ENCODE data around the gene PPARD. TPM values are rescaled to one million over a fixed set of nuclear protein-coding genes. Genes with fewer than 3 reads are reported as not detected.

PPARD gene
- total RNA-seq, 1 donor from 2014 or later = 33.8 TPM

DNA sequence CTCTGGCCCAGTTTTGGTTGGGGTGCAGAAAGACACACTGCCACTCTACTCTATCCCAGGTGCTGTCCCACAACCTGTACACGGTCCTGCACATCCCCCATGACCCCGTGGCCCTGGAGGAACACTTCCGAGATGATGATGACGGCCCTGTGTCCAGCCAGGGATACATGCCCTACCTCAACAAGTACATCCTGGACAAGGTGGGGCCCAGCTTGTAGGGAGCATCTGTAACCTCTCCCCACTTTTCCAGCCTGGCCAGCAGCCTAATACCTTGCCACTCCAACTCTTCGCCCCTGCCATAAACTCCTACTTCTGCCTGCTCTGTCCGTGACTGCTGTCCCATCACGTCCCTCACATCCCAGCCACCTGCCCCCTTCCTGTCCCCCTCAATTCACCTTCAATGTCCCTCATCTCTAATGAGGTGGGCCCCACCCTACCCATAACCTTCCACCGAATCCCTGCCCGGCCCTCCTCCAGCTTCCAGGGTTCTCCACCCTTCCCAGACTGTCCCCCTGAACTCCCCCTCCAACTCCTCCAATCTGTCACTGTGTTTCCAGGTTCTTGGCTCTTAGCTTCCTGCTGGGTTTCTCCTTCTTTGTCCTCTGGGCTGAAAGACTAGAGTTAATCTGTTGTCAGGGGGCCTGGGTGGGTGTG is 32.6 kb upstream of the PPARD start:
- no peak for DNase-seq (ENCODE audit: extremely low spot score, unreplicated experiment)
- H3K4me3 Mint-ChIP-seq (ENCODE audit: unreplicated experiment) = no peak overlapping the region
- TF ChIP-seq, protein P1, sequence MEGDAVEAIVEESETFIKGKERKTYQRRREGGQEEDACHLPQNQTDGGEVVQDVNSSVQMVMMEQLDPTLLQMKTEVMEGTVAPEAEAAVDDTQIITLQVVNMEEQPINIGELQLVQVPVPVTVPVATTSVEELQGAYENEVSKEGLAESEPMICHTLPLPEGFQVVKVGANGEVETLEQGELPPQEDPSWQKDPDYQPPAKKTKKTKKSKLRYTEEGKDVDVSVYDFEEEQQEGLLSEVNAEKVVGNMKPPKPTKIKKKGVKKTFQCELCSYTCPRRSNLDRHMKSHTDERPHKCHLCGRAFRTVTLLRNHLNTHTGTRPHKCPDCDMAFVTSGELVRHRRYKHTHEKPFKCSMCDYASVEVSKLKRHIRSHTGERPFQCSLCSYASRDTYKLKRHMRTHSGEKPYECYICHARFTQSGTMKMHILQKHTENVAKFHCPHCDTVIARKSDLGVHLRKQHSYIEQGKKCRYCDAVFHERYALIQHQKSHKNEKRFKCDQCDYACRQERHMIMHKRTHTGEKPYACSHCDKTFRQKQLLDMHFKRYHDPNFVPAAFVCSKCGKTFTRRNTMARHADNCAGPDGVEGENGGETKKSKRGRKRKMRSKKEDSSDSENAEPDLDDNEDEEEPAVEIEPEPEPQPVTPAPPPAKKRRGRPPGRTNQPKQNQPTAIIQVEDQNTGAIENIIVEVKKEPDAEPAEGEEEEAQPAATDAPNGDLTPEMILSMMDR (IDR thresholded peaks at IDR 0.05) = no peak
- H3K36me3 Mint-ChIP-seq (ENCODE audit: unreplicated experiment) = no peaks in the 10 kb centered on the region
- H3K27me3 Mint-ChIP-seq (ENCODE audit: unreplicated experiment) = peaks cover 20% of the 10 kb centered on the region
- H3K9me3 Mint-ChIP-seq (ENCODE audit: unreplicated experiment) = no peaks in the 10 kb centered on the region
- no peak overlapping the region for H3K27ac Mint-ChIP-seq (ENCODE audit: unreplicated experiment)
- no peaks in the 10 kb centered on the region for H3K4me1 Mint-ChIP-seq (ENCODE audit: unreplicated experiment)

DNA sequence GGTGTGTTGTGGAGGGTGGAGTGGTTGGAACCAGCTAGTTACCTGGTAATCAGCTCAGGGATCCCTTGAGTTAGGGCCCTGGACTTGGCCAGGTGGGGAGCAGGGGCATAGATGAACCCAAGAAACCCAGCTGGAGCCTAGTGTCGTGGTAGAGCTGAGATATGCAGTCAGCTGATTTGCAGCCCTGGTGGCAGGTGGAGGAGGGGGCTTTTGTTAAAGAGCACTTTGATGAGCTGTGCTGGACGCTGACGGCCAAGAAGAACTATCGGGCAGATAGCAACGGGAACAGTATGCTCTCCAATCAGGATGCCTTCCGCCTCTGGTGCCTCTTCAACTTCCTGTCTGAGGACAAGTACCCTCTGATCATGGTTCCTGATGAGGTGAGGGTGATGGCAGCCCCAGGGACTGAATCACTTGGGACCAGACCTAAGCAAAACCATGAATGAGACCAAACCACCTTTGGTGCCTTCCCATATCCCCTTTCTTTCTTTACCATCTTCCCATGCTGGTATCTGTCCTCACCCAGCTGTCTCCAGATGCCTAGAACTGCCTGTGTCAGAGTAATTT is 32.0 kb upstream of the PPARD start:
- TF ChIP-seq, protein P1 (IDR thresholded peaks at IDR 0.05) = no peak
- H3K4me3 Mint-ChIP-seq (ENCODE audit: unreplicated experiment) = no peak overlapping the region
- H3K9me3 Mint-ChIP-seq (ENCODE audit: unreplicated experiment) = no peaks in the 10 kb centered on the region
- H3K36me3 Mint-ChIP-seq (ENCODE audit: unreplicated experiment) = no peaks in the 10 kb centered on the region
- no peak overlapping the region for H3K27ac Mint-ChIP-seq (ENCODE audit: unreplicated experiment)
- H3K4me1 Mint-ChIP-seq (ENCODE audit: unreplicated experiment) = no peaks in the 10 kb centered on the region
- no peak for DNase-seq (ENCODE audit: extremely low spot score, unreplicated experiment)
- peaks cover 22% of the 10 kb centered on the region for H3K27me3 Mint-ChIP-seq (ENCODE audit: unreplicated experiment)

DNA sequence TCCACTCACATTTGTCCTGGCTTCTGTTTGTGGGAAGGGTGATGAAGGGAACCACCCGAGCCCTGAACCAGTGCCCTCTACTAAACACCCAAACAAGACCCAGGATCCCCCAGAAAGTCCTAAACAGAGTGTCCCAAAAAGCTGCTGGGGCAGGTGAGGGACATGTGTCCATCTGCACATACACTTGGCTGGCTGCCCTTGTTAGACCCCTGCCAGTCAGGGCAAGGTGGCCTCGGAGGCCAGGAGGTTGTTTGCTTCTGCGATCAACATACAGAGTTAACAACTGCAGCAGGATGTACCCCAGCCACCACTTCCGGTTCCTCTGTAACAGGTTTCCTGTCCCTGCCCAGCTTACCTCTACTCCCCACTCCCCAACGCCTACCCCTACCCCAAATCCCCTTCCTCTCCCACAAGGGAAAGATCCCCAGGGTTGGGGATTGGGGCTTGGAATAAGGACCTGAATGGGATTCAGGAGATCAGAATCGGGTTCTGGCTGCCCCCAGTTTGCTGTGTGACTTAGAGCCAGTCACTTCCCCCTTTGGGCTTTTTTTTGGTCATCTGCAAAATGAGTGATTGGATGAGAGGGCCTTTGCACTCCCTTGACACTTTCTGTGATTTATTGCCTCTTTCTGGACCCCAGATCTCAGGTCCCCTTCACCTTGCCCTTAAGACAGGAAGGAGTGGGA is 30.8 kb upstream of the PPARD start:
- H3K36me3 Mint-ChIP-seq (ENCODE audit: unreplicated experiment) = no peaks in the 10 kb centered on the region
- H3K27ac Mint-ChIP-seq (ENCODE audit: unreplicated experiment) = no peak overlapping the region

DNA sequence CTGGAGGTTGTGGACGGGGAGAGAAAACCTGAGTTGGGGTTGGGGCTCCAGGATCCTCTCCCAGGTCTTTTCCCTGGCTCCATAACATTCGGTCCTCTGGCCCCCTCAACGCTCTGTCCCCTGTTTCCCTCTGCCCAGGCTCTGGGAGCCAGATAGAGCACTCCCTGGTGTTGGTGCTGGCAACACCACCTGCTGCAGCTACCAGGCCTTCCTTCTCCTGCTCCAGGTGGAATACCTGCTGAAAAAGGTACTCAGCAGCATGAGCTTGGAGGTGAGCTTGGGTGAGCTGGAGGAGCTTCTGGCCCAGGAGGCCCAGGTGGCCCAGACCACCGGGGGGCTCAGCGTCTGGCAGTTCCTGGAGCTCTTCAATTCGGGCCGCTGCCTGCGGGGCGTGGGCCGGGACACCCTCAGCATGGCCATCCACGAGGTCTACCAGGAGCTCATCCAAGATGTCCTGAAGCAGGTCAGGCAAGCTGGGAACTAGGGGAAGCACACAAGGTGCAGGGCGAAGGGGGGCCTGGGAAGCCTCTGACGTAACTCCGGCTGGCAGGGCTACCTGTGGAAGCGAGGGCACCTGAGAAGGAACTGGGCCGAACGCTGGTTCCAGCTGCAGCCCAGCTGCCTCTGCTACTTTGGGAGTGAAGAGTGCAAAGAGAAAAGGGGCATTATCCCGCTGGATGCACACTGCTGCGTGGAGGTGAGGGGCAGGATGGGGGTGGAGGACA is 30.1 kb upstream of the PPARD start:
- DNase-seq (ENCODE audit: extremely low spot score, unreplicated experiment) = no peak
- H3K4me3 Mint-ChIP-seq (ENCODE audit: unreplicated experiment) = no peak overlapping the region
- peaks cover 5% of the 10 kb centered on the region for H3K9me3 Mint-ChIP-seq (ENCODE audit: unreplicated experiment)
- no peak overlapping the region for H3K27ac Mint-ChIP-seq (ENCODE audit: unreplicated experiment)
- H3K36me3 Mint-ChIP-seq (ENCODE audit: unreplicated experiment) = no peaks in the 10 kb centered on the region
- TF ChIP-seq, protein P1 (IDR thresholded peaks at IDR 0.05) = no peak
- H3K4me1 Mint-ChIP-seq (ENCODE audit: unreplicated experiment) = no peaks in the 10 kb centered on the region
- H3K27me3 Mint-ChIP-seq (ENCODE audit: unreplicated experiment) = peaks cover 35% of the 10 kb centered on the region

More for the DNA sequence above, 30.8 kb upstream of the PPARD start:
- TF ChIP-seq, protein P1 (IDR thresholded peaks at IDR 0.05) = no peak
- Mint-ChIP-seq H3K4me3 (ENCODE audit: unreplicated experiment) (no peak overlapping the region), H3K9me3 (ENCODE audit: unreplicated experiment) (peaks cover 1% of the 10 kb centered on the region), H3K27me3 (ENCODE audit: unreplicated experiment) (peaks cover 28% of the 10 kb centered on the region), H3K4me1 (ENCODE audit: unreplicated experiment) (no peaks in the 10 kb centered on the region)
- DNase-seq (ENCODE audit: extremely low spot score, unreplicated experiment) = no peak

DNA sequence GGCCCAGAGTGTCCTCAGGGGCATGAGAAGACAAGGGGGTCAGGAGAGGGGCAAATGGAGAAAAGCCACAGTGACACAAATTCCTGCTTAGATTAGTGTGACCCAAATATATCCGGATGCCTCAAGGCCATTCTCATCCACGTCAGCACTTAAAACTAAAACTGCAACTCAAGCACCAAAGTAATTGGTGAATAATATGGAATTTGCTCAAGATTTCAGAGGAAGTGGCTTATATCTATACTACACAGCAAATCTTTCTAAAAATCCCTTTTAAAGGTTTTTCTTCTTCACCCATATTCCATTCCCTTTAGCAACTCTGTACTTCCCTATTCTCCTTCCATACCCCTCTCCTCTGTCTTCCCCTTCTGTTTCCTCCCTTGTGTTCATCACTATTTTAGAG is 29.6 kb upstream of the PPARD start:
- Mint-ChIP-seq H3K9me3 (ENCODE audit: unreplicated experiment) (peaks cover 5% of the 10 kb centered on the region), H3K27ac (ENCODE audit: unreplicated experiment) (no peak overlapping the region), H3K27me3 (ENCODE audit: unreplicated experiment) (peaks cover 38% of the 10 kb centered on the region), H3K4me1 (ENCODE audit: unreplicated experiment) (peaks cover 4% of the 10 kb centered on the region), H3K36me3 (ENCODE audit: unreplicated experiment) (no peaks in the 10 kb centered on the region), H3K4me3 (ENCODE audit: unreplicated experiment) (no peak overlapping the region)
- TF ChIP-seq, protein P1 (IDR thresholded peaks at IDR 0.05) = no peak
- no peak for DNase-seq (ENCODE audit: extremely low spot score, unreplicated experiment)
